ENCODE measurements around the gene STUB1.
"Not testable (repeated sequence)": the region's sequence is repeated elsewhere in the genome, so short reads cannot be mapped to it uniquely, and the experiment has no call there.

The STUB1 gene

GRCh38 chr16:698911-699671 is 18.9 kb downstream of the STUB1 start:
- DNase-seq, result no peak

- DNase-seq, result peak; percentile 36
Measured at GRCh38 chr16:700684-701584, 20.7 kb downstream of the STUB1 start.

GRCh38 chr16:702341-702740 is 22.1 kb downstream of the STUB1 start:
- DNase-seq, result no peak

GRCh38 chr16:703406-703805 is 23.2 kb downstream of the STUB1 start:
- DNase-seq, result no peak

GRCh38 chr16:704047-704446 is 23.8 kb downstream of the STUB1 start:
- no peak for DNase-seq

GRCh38 chr16:704552-705380 is 24.6 kb downstream of the STUB1 start:
- no peak for DNase-seq

GRCh38 chr16:705431-706188 is 25.4 kb downstream of the STUB1 start, which contains the start of gene FBXL16:
FBXL16 (minus strand) TSS chr16:705801; CDS start chr16:697405, 8,396 bp downstream.
- DNase-seq, result no peak

- no peak for DNase-seq
Measured at GRCh38 chr16:706189-707061, 26.2 kb downstream of the STUB1 start.

GRCh38 chr16:707062-707538 is 26.9 kb downstream of the STUB1 start:
- no peak for DNase-seq

- DNase-seq, result no peak
Measured at GRCh38 chr16:708019-708418, 27.8 kb downstream of the STUB1 start.

- no peak for DNase-seq
Measured at GRCh38 chr16:708959-709358, 28.7 kb downstream of the STUB1 start.

GRCh38 chr16:709566-710499 is 29.6 kb downstream of the STUB1 start:
- no peak for DNase-seq

GRCh38 chr16:710500-711075 is 30.4 kb downstream of the STUB1 start:
- DNase-seq, result no peak

- DNase-seq, result no peak
Measured at GRCh38 chr16:711084-711483, 30.9 kb downstream of the STUB1 start.

- DNase-seq, result peak; percentile 83
Measured at GRCh38 chr16:711548-712320, 31.5 kb downstream of the STUB1 start.

GRCh38 chr16:712740-713250 is 32.6 kb downstream of the STUB1 start:
- not testable (repeated sequence) for DNase-seq

GRCh38 chr16:714079-714478 is 33.9 kb downstream of the STUB1 start:
- DNase-seq, result no peak
